GM12878 (cell line): ENCODE measurements around the gene TEN1.

Source experiments
- EP300 ChIP-seq, 2 experiments: fragments of 150-350 bp in 1 of 2; IDR thresholded peaks; 2 replicates each; pipeline ENCODE4 v1.6.1; 2011 to 2012; ENCODE audit warnings: low read depth in 2 of 2, low read length in 2 of 2, borderline replicate concordance in 1 of 2, improper control_type of control experiment in 1 of 2, inconsistent platforms in 1 of 2; ENCODE audit not compliant: control insufficient read depth in 1 of 2
- NR2C2 ChIP-seq: IDR thresholded peaks from 2 replicates; pipeline ENCODE4 v1.6.1; 2011; ENCODE audit warnings: borderline replicate concordance, low read depth; ENCODE audit not compliant: control insufficient read depth, insufficient read length
- POLR2A ChIP-seq: IDR thresholded peaks from 2 replicates; pipeline ENCODE4 v1.6.1; 2011; ENCODE audit warnings: low read depth, mild to moderate bottlenecking, low read length
- SMC3 ChIP-seq: IDR thresholded peaks from 2 replicates; pipeline ENCODE4 v1.6.1; 2011; ENCODE audit warnings: low read length, improper control_type of control experiment, borderline replicate concordance
- SP1 ChIP-seq: IDR thresholded peaks from one replicate; pipeline ENCODE4 v1.6.1; 2011; ENCODE audit warnings: low read depth, low read length

DNA sequence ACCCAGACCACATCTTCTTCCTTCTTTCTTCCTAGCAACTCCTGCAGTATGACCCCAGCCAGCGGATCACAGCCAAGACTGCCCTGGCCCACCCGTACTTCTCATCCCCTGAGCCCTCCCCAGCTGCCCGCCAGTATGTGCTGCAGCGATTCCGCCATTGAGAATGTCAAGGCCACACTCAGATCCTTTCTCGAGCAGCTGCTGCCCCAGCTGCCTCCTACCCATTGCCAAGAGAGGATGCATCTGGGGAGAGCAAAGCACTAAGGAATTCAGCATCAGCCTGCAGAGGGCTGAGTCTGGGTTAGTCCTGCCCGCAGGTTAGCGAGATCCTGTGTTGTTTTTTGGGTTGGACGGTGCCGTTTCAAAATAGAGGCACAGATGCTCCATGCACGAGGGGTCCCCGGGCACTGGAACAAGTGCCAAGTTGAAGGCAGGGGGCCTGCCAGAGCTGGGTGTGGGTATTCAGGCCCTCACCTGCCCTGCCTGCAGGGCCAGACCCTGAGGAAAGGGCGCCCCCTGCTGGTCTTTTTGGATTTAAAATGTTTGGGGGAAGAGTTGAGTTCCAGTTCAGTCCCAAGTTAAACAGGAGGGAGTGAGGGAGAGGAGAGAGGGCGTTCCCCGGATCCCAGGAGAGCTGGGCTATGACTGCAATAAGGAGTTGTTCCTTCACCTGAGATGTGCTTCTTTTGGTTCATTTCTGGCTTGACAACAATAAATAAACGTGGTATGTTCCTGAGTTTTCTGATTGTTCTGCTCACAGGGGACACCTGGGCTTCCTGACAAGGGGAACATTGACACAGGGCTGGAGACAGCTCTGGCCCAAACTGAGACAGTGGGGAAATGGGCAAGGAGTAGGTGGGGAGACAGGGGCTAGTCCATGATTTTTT is 26.5 kb downstream of the TEN1 start:
- no peak for TF ChIP-seq EP300 (IDR thresholded peaks at IDR 0.05; ENCODE audit: borderline replicate concordance in 1 of 2, control insufficient read depth in 1 of 2, low read depth in 2 of 2, low read length in 2 of 2)
- no peak for TF ChIP-seq POLR2A
- TF ChIP-seq NR2C2: no peak
- peak; percentile 94 for TF ChIP-seq SMC3
- no peak for TF ChIP-seq SP1
